Liver (tissue), 3 donors: Measurements from ENCODE around the gene LVRN.

Experiments
- EGR1 ChIP-seq, 2 donors: IDR thresholded peaks; 2 replicates each; pipeline ENCODE4 v1.6.1; 2016 to 2018; ENCODE audit warnings: antibody characterized with exemption in 2 of 2, low read depth in 2 of 2
- FOXA1 ChIP-seq: IDR thresholded peaks from 2 replicates; pipeline ENCODE4 v1.6.1; 2016; ENCODE audit warnings: antibody characterized with exemption
- RXRA ChIP-seq, 2 donors: IDR thresholded peaks; 2 replicates each; pipeline ENCODE4 v1.6.1; 2017 to 2018; ENCODE audit warnings: antibody characterized with exemption in 2 of 2, mild to moderate bottlenecking in 1 of 2
- TF ChIP-seq, protein P1 (sequence below): fragments of 150-350 bp; IDR thresholded peaks from 2 replicates; pipeline ENCODE4 v1.5.1; 2017; ENCODE audit warnings: improper control_type of control experiment, low read depth, low read length; ENCODE audit not compliant: missing input control
- TF ChIP-seq, protein P2 (sequence below): IDR thresholded peaks from 2 replicates; pipeline ENCODE4 v1.6.1; 2016; ENCODE audit warnings: antibody characterized with exemption
- TF ChIP-seq, protein P3 (sequence below): IDR thresholded peaks from 2 replicates; pipeline ENCODE4 v1.6.1; 2016; ENCODE audit warnings: antibody characterized with exemption, mild to moderate bottlenecking
- donor health status: healthy.
- donor health status: healthy.

DNA sequence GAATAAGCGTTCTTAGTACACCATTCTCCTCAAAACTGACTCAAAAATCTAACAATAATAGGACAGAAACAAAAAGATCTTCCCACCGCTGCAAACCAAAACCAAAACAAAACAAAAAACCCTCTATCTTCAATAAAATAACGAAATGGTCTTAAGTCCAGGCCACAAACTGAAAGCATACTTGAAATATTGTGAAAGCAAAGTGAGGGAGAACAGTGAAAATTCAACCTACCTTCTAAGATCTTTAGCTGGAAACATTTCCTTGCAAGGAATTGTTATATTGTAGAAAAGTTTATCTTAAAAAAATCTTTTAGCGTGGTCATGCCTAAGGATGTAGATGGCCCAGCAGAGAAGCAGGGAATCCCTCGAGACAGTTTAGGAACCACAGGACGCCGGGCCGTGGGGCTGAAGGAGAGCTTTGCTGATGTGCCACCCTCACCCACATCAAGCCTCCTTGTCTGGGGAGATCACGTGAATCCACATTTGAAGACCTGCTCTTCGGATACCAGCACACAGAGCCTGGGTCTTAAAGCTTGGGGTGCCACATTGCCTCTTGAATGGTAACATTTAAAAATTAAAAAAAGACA lies 27.8 kb upstream of the LVRN start:
- TF ChIP-seq, protein P1, sequence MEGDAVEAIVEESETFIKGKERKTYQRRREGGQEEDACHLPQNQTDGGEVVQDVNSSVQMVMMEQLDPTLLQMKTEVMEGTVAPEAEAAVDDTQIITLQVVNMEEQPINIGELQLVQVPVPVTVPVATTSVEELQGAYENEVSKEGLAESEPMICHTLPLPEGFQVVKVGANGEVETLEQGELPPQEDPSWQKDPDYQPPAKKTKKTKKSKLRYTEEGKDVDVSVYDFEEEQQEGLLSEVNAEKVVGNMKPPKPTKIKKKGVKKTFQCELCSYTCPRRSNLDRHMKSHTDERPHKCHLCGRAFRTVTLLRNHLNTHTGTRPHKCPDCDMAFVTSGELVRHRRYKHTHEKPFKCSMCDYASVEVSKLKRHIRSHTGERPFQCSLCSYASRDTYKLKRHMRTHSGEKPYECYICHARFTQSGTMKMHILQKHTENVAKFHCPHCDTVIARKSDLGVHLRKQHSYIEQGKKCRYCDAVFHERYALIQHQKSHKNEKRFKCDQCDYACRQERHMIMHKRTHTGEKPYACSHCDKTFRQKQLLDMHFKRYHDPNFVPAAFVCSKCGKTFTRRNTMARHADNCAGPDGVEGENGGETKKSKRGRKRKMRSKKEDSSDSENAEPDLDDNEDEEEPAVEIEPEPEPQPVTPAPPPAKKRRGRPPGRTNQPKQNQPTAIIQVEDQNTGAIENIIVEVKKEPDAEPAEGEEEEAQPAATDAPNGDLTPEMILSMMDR, result no peak
- TF ChIP-seq, protein P2, sequence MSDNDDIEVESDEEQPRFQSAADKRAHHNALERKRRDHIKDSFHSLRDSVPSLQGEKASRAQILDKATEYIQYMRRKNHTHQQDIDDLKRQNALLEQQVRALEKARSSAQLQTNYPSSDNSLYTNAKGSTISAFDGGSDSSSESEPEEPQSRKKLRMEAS, result no peak
- TF ChIP-seq, protein P3, sequence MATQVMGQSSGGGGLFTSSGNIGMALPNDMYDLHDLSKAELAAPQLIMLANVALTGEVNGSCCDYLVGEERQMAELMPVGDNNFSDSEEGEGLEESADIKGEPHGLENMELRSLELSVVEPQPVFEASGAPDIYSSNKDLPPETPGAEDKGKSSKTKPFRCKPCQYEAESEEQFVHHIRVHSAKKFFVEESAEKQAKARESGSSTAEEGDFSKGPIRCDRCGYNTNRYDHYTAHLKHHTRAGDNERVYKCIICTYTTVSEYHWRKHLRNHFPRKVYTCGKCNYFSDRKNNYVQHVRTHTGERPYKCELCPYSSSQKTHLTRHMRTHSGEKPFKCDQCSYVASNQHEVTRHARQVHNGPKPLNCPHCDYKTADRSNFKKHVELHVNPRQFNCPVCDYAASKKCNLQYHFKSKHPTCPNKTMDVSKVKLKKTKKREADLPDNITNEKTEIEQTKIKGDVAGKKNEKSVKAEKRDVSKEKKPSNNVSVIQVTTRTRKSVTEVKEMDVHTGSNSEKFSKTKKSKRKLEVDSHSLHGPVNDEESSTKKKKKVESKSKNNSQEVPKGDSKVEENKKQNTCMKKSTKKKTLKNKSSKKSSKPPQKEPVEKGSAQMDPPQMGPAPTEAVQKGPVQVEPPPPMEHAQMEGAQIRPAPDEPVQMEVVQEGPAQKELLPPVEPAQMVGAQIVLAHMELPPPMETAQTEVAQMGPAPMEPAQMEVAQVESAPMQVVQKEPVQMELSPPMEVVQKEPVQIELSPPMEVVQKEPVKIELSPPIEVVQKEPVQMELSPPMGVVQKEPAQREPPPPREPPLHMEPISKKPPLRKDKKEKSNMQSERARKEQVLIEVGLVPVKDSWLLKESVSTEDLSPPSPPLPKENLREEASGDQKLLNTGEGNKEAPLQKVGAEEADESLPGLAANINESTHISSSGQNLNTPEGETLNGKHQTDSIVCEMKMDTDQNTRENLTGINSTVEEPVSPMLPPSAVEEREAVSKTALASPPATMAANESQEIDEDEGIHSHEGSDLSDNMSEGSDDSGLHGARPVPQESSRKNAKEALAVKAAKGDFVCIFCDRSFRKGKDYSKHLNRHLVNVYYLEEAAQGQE, result no peak
- no peak for TF ChIP-seq EGR1 (IDR thresholded peaks at IDR 0.05; ENCODE audit: low read depth in 2 of 2)
- no peak for TF ChIP-seq FOXA1
- no peak for TF ChIP-seq RXRA (IDR thresholded peaks at IDR 0.05)
